Activated gamma-delta T cell treated with anti-CD3 and anti-CD28 coated beads, Interleukin-2, amount 50 U/mL, for 16 hours (primary cell): ENCODE results near the gene CHST9.
"Not testable (repeated sequence)": the region's sequence is repeated elsewhere in the genome, so short reads cannot be mapped to it uniquely, and the experiment has no call there.

Experiments
- DNase-seq: peaks from one replicate; pipeline ENCODE4 v3.0.0-alpha.2; 2020; ENCODE audit warnings: low read depth

CHST9 gene

DNA sequence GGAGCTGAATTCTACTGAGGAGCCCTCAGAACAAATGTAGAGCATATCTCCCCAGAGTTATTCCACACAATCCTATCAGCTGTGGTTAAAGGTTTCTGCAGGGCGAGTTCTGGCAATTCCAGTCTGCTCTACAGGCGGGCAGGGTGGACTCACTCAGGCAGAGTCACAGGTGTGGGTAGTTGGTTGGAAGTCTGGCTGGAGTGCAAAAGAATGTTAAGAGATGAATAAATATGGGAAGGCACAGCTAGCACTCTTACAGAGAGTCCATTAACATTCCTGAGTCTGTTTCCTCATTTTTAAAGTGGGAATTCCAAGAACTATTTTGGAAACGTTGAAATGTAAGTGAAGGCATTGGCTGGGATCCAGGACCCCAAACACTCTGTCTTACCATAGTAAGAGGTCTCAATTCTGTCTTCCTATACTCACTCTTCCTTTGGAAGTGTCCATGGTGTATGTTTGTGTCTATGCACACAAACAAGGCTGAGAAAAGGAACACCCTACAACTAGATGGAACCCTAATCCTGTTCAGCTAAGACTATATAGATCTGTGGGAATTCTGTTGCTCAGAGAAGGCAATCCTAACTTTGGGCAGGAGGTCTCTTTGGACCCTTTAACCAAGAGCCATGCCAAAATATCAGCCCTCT, 256.3 kb downstream of the CHST9 start:
- no peak for DNase-seq

DNA sequence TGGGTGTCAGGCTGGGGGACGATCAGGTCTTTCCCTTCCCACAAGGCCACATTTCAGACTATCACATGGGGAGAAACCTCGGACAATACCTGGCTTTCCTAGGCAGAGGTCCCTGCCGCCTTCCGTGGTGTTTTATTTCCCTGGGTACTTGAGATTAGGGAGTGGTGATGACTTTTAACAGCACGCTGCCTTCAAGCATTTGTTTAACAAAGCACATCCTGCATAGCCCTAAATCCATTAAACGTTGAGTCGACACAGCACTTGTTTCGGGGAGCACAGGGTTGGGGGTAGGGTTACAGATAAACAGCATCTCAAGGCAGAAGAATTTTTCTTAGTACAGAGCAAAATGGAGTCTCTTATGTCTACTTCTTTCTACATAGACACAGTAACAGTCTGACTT, 257.3 kb downstream of the CHST9 start:
- not testable (repeated sequence) for DNase-seq

DNA sequence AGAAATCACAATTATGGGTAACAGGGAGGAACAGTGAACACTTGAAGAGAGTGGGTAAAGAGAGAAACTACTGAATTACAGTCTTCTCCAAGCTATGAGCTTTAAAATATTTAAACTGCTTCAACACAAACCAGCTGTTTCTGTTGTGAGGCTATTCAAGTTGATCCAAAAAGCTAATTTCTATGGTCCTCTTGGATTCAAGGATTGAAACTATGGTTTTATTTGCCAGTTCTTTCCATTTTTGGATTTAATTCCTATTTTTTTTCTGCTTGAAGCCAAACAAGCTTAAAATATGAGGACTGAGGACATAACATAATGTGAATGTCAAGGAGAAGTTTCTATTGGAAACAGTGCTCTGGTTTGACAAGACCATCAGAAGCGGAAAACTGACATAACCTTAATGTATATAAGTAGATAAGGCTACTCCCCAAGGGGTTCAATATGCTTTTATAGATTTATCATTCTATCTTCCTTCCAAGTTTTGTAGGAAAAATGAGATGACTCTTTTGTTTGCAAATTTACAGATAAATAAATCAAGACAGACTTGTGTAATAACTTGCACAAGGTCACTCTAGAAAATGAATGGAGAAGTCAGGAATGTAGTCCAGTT, 258.9 kb downstream of the CHST9 start:
- DNase-seq = no peak

DNA sequence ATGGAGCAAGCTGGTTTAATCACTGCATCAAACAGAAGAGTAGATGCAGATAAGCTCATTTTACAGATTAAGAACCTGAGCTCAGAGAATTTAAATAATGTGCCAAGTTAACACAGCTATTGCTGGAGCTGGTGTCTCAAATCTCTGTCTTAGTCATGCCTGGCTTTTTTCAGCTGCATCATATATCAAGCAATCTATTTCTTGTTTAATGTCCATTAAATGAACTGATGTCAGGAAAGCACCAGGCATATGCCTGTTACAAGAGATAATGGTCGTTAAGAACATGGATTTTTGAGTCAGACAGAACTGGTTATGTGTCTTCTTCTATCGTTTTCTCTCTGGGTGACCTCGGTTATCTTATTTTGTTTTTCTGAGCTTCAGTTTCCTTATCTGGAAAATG, 259.8 kb downstream of the CHST9 start:
- DNase-seq = no peak

DNA sequence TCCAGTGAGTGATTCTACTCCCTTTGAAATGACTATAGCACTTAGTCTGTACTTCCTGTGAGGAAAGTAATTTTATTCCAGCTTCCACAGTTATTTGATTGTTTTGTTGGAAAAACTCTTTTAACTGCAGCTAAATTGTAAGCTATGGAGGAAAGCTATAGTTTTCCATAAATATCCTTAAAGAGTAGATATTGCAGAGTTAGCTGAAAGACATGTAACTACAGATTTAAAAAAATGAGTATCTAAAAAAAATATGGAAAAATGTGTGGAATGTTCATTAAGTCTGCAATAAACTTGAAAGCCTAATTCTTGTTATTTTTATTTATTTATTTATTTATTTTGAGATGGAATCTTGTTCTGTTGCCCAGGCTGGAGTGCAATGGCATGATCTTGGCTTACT, 262.8 kb downstream of the CHST9 start:
- DNase-seq = no peak

DNA sequence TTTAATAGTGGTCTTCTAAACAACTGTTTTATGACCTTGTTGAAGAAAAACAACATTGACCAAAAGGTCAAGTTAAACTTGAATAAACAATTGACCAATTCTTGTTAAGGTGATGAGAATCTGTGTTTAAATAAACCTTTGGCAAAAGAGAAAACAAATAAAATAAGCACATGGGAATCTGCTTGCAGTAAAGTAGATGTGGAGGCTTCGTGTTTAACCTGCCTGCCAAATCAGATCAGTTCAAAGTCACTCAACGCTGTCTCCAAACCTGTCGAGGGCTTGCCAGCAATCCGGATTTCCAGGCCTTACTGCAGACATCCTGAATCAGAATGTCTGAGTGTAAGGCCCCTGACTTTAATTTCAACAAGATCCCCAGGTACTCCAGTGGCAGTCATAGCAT, 264.5 kb downstream of the CHST9 start:
- DNase-seq = no peak

DNA sequence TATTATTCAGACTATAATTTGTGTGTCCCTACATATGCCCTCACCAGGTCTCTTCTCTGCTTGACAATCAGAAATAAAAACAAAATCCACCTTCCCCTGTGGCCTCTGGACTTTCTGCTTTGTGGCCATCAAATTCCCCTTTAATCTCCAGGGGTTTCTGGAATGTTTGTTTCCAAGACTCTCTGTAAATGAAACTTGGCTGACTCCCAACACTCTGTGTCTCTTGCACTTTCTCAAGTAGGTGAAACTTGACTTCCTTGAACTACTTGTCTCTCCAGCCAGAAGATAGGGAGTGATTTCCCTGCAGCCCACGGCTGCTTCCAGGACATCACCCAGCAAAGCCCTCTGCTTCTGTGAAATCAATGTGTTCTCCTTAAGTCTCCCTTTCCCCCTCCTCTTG, 265.5 kb downstream of the CHST9 start:
- no peak for DNase-seq

DNA sequence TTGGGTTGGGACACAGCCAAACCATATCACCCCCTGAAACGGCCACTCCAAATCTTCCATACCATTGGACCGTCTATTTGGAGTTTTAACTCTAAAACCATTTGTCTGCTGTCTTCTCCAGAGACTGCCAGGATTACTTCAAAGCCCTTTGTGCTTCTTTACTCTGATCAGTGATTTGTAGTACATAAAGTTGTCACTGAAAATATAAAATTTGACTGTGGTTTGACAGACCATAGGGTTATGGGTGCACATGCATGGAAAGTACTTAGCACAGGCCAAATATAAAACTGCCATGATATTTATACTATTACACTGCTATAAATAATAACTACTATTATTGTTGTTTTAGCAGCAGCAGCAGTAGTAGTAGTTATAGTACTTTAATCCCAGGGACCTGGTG, 265.9 kb downstream of the CHST9 start:
- DNase-seq = no peak

DNA sequence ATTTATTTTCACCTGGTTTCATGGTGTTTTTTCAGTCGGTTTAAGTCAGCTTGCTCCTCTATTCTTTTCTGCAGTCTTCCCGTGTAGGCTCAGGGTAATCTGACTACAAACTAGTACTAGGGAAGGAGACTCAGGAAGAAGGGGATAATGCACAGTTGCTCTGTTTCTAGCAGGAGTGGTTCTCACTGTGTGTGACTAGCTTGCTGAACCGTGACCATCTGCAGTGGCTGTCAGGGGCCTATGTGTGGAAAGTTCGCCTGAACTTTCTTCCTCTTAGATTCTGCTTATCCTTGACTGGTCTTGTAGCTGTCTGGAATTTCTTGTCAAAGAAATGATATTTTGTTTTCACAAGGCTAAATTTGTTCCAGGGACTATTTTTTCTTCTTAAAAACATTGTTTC, 273.3 kb downstream of the CHST9 start:
- DNase-seq = no peak

DNA sequence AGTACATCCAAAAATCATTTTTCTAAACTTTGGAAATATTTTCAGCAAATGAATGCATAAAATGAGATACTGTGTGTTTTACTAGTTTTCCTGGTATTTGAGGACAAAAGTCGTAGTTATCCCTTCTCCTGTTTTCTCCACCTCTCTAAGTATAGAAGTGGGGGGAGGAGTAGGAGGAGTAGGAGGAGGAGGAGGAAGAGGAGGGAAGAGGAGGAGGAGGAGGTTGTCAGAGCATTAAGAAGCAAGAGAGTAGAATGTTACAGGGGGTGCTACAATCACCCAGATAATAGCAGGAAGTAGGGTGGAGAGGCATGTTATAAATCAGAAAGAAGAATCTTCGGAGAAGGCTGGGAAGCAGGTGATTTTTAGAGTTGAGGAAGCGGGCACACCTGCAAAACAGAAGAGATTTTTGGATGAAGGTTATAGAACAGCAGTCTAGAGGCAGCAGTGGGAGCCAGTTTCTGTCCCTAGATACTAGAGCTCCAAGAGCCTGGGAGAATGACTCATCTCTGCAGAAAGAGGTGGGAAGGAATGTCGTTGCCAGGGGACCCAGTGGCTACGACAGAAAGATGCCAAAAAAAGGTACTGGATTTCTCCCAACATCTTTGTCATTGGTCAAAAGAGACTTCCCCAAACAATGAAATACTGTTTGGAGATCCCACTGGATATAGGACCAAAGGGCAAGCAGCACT, 275.4 kb downstream of the CHST9 start:
- DNase-seq = no peak

DNA sequence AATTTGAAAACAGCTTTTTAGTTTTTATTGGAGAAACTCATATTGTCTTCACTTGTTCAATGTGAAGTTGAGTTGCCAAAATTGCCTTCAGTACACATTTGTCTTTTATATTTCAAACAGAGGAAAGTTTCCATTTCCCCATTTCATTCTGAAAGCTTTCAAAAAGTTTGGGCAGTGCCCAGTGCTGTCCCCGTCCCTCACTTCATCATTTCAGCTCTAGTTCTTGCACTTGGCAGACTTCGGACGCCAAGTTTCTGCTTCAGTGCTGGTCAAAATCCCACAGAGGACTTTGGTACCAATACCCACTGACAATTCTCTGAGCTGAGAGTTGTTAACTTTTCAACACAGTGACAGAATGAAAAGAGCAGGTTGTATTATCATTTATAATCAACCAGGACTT, 276.2 kb downstream of the CHST9 start:
- no peak for DNase-seq

DNA sequence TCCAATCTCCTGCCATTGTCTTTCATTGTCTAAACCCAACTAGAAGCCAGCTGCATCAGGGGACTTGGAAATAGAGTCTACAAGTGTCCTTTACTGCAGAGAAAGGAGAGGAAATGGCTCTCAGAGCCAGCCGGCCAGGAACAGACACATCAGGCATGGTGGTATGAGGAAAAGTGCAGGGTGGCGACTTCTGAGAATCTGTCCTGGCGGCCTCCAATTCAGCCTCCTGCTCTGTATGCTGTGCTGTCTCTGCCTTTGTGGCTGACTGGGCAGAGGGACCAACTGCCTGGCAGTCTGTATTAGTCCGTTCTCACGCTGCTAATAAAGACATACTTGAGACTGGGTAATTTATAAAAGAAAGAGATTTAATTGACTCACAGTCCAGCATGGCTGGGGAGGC, 282.8 kb downstream of the CHST9 start:
- no peak for DNase-seq

DNA sequence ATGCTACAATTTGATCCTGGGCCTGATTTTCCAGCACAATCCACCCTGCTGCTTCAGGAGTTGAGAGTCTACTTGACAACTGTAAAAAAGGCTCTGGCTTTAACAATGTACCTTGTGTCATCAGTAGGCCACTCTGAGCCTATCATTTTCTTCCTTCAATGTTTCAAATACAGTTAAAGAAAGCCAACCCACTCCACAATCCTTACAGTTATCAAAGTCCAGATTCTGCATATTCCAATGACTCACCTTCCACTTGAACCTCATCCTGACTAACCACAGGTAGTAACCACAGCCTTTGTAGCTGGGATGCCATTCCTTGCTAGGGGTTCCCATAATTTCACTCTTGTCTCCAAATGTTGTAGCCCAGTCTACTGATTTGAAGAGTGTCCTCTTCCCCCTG, 284.1 kb downstream of the CHST9 start:
- DNase-seq = no peak

DNA sequence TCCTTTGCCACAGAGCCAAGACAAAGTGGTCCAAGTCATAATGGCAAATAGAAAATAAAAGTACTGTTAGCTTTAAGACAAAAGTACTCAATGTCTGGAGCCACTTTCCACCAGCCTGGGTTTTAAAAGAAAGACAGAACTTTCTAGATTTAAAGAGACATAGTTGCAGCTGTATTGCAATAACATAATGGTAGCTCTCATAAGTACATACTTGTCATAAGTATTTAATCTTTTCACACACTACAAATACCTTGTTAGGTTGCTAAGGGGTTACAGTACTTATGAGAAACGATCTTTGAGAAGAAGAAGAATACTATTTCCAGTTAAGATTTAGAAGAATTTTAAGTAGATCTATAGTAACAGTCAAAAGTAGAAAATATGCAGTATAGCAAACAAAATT, 290.7 kb downstream of the CHST9 start:
- no peak for DNase-seq

DNA sequence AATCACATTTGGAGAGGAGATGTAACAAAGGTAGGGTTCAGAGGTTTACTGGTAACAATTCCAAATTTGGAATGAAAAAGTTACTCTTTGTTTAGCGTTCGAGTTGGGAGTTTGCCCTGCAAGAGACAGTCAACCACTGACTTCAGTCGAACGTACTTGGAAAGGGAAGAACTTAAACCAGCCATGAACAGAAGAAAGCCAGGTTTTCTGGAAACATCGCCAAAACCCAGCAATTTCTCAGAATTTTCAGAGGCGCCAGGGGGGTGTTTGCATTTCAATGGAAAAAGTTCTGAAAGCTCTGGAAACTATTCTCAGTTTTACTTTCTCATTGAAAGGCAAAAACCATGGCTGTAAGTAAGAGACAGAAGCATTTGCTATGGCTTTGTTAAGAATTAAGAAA, 291.1 kb downstream of the CHST9 start:
- DNase-seq = no peak

DNA sequence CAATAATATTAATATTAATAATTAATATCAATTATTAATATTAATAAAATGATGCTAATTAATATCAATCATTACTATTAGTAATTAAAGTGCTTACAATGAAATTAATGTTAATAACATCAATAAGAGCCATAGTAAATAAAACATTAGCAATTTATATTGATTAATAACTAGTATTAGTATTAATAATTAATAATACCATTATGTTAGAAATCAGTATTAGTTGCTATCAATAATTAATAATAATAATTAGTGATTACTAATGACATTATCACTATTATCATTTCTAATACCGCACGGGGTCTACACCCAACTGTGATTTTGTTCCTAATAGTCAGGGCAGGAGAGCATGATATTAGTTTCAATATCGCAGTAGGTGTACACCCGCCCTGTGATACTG, 296.8 kb downstream of the CHST9 start:
- DNase-seq = no peak

DNA sequence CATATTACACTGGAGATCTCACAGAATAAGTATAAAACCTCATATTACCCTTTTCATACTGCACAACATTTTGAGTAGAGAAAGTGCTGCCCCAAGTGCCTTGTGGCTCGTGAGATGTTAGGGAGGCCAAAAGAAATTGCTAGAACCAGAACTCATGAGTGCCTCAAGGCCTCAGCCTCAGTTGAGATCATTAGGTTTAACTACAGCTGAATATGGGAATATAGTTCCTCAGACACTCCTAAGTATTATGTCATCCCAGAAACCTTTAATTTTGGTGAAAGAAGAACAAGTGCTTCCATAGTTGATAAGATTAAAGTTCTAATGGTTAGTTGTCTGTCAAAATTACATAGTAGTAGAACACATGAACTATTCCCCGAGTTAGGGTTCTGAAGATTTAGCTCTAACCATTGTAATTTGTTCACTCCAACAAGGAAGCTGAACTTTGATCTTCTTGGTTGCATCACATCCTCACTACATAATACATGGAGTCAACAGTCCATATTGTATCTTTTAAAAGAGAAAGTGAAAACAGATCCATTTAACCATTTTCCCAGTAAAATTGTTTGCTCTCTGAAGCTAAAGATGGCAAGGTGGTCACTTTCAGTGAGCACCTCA, 310.0 kb downstream of the CHST9 start:
- no peak for DNase-seq

DNA sequence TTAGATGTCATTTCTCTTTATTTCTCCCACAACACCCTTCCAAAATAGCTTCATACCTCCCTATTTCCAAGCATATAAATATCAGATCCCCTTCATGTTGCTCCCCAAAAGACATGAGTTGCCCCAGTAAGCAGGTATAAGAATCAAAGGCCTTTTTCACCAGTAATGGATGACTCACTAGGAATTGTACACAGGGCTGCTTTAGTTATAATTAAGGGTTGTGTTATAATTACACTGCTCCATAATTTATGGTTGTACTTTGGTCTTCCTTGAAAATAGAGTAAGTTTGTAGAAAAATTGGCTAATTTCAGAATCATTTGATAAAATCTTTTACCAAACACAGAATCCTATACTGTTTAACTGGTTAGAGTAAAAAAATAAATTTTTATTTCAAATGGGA, 310.8 kb downstream of the CHST9 start:
- no peak for DNase-seq

DNA sequence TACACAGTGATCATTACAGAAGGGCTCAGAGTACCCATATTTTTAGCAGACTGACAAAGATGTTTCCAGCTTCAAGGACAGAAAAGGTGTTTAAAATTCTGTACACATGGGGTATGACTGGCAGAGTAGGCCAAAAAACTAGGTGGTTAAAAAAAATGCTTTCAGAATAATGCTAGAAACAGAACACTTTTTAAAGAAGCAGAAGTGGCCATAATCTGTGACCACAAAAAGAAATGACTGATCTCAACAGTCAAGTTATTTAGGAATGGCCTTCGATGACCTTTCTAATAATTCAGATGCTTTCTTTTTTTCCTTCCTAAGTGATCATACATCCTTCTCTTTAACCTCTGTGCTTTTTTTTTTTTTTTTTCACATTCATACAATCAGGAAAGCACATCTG, 315.5 kb downstream of the CHST9 start:
- no peak for DNase-seq

DNA sequence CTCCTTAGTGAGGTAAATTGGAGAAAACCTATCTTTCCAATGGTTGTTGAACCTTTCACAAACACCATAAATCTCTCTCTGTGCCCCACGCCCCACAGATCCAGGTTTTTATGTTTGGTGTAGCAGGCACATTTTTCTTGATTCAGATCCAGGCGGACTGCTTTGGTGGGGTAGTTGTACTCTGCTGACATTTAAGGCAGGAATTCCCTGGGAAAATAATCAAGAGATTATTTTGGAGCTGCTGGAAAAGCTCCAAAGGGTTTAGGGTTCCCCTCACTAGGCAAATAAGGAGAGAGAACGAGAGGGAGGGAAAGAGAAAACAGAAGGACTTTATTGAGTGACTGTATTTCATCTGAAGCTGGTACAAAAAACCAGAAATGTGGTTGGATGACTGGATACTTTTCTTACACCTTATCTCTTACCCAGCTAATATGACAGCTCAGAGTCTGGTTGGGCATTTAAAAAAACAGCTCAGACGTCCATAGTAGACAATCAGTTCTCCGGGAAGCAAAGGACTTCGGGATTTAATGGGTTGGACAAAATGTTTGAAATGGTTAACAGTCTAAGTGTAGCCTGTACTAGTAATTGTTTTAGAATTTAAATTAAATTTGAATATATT, 316.0 kb downstream of the CHST9 start:
- no peak for DNase-seq

DNA sequence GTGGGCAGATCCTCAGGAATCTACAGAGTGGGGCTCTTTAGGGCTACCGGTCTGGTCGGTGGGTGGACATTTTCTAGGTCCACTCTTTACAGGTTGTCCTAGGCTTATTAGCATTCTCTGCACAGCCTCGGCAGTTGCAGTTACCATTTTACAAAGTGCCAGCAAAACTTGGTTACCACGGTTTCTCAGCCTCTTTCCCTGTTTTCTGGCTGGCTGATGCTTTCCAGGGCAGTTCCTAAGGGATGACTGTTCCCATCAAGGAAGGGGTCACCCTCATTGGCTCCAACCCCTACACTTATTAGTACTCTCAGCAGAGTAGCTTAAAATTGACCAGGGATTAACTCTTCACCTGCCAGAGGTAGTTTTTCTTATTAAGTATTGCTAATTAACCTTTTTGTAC, 317.6 kb downstream of the CHST9 start:
- no peak for DNase-seq

DNA sequence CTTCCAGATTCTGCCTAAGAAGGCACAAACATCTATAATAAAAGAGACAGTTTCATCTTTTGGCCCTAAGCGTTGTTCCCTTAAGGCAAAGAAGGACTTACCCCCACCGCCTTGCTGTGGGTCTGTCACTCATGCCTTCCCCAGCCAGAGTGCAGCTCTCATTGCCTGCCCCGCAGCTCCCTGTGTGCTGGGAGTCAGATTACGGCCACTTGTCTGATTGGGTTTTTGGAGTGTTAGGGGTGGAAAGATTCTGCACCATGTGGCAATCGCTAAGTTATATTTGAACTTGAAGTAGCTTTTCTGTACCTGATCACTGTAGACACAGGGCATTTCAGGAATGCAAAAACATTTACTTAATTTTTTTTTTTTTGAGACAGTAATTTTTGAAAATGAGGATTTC, 319.6 kb downstream of the CHST9 start, which contains the start of gene AQP4:
AQP4 (minus strand) TSS at position 151 of the 400 bp plus-strand sequence; CDS start at position 133, 18 bp downstream.
- DNase-seq = no peak

DNA sequence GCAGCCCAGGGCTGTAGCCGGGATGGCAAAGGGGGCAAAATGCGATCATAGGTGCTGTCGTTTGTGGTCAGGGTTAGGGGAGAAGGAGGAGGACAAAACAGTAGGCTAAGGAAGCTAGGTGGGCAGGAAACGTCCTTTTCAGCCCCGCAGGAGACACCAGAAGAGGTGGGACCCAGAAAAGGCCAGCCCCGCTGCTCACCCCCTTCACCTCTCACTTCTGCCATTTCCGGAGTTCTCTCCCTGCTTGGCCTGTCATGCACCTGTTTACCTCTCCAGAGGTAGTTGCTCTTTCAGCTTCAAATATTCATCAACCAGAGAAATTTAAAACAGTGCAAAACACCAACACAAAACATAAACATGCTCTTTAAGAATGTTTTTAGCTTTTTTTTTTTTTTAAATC, 320.4 kb downstream of the CHST9 start:
- no peak for DNase-seq
